Amniotic epithelial cell (primary cell): Measurements from ENCODE around the gene OSBPL3.

Experiments used
- DNase-seq: peaks from one replicate; pipeline ENCODE4 v3.0.0-alpha.2; 2010; ENCODE audit warnings: low read depth

OSBPL3 gene

GRCh38 chr7:24951441-24951980, 28.5 kb downstream of the OSBPL3 start:
- no peak for DNase-seq

GRCh38 chr7:24949884-24950283, 30.1 kb downstream of the OSBPL3 start:
- no peak for DNase-seq

GRCh38 chr7:24948739-24949138, 31.2 kb downstream of the OSBPL3 start:
- peak; percentile 27 for DNase-seq

DNA sequence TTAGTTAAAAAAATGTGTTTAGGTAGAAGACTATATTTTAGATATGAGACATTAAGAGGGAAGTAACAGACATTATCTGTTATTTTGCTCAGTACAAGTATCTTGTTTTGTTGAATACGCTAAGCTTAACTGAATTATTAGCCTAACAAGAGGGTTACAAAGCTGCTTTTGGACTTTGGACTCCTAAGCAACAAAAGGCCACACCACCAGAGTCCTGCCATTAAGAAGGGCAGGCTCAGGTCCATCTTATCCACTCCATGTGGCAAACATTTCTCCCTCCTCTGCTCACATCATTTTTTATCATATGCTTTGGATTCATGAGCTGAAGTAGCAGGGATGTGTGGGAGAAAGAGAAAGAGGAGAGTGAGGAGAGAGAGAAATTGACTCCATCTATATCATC, 33.5 kb downstream of the OSBPL3 start:
- no peak for DNase-seq

DNA sequence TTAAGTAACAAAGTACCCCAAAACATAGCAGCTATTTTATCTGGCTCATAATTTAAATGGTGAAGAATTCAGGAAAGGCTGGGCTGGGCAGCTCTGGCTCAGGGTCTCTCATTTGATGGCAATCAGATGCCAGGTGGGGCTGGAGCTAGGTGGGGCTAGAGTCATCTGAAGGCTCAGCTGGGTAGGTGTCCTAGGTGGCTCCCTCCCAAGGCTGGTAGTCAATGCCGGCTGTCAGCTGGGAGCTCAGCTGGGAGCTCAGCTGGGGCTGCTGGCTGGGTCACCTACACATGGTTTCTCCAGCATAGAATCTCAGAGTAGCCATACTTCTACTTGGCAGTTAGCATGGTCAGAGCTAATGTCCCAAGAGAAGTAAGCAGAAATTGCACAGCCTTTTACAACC, 34.1 kb downstream of the OSBPL3 start:
- no peak for DNase-seq

GRCh38 chr7:24943096-24943948, 36.7 kb downstream of the OSBPL3 start:
- DNase-seq, result no peak

DNA sequence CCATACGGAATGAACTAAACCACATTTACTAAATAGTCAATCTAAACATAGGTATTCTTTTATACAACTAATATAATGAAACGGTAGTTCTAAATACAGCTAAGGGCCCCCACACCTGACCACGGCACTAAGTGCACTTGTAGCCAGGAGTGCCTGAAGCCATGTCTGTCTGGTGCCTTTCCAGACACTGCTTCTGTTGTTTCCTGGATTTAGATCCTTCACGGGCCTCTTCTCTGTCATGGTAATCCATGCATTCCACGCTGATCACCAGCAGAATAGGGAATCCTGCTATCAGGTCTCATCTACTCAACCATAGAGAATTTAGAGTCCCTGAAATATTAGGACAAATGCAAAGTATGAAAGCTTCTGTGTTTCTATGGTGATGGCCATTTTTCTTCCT, 37.8 kb downstream of the OSBPL3 start:
- no peak for DNase-seq

DNA sequence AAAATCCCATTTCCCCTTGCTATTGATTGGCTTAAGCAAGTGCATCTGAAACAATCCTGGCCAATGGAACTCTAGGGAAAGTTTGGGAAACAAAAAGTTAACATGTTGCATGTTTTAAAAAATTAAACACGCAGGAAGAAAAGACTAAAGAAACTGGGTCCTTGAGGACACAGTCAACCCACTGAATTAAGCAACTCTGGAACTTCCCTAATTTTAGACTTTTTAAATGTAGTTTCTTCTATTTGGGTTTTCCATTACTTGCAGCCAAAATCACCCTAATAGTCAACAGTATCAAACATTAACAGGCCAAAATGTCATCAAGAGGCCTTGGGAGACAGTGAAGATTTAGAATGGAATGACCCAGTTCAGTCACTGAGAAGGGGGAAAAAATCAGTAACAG, 40.6 kb downstream of the OSBPL3 start:
- DNase-seq, result no peak

DNA sequence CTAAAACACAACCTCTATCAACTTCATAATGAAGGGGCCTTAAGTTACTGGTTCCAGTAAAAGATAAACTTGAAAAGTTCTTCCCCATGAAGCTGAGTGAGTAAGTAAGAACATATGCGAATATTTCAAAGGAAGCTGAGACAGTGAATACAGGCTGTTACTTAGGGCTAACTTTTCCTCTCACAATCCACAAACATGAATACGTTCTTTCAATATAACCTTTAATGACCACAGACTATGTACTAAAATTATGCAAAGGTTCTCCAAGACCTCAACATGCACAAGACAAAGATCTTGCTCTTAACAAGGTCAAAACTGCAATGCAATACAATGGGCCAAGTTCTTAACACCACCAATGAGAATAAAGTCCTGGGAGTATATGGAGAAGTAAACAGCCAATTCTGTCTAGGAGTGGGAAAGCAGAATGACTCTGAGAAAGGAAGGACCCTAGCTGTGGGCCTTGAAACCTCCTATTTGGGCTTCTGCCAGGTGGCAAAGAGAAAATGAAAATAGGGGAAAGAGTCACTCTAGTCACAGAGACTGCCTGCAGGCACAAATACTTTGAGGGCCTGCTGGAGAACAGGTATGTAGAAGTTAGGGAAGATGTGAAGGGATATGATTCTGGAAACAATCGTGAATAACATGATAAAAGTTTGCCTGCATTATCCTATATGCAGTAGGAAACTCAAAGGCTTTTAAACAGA, 43.7 kb downstream of the OSBPL3 start:
- DNase-seq, result peak; percentile 67

DNA sequence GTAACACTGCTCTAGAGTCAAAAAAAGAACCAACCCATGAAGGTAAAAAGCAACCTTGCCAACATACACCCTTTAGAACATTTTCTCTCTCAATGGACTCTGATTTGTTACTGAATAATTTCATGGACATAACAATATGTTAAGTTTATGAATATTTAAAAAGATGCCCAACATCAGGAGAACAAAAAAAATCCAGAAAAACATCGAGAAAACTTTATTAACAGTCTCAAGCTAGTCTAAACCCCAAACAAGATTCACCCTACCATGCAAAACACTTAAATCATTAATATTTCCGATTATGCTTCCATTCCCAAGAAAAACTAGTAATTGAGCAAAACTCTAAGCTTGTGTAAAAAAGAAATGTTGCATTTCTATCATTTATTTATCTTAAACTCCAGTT, 46.7 kb downstream of the OSBPL3 start:
- no peak for DNase-seq

- DNase-seq, result no peak
These were observed 47.2 kb downstream of the OSBPL3 start for GRCh38 chr7:24932815-24933214.

- DNase-seq, result no peak
These were observed 47.6 kb downstream of the OSBPL3 start for GRCh38 chr7:24932389-24932788.

DNA sequence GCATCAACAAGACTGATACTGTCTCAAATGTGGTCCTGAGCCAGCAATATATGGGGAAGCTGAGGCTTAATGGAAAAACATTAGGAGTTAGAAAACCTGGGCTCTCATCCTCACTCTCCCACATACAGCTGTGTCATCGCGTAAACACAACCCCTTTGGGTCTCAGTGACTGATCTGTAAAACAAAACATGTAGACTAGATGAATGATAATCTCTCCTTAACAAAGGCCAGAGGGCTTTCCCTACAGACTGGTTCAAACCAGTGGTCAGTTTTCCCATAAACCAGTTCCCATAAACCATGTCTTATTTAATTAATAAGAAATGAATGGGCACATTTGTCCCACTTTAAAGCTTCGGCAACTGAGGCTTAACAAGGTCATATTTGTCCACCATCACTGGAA, 48.1 kb downstream of the OSBPL3 start:
- DNase-seq, result no peak

DNA sequence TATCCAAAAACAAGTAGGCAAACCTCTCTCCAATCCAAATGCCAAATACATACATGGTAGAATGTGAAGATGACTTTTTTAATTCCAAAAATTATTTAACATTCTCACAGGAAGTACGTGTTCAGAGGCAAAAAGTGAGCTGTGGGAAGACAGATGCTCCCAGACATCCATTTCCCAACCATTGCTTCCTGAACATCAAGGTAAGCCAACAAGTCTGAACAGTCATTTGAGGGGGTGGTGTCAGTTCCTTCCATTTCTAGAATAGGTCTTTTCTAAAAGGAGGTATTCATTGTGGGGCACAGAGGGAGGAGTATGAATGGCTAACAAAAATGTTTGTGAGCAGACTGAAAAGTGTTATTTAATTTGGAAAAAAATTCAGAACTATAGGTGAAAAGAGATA, 49.1 kb downstream of the OSBPL3 start:
- no peak for DNase-seq

GRCh38 chr7:24926623-24927524, 53.1 kb downstream of the OSBPL3 start:
- peak; percentile 81 for DNase-seq

DNA sequence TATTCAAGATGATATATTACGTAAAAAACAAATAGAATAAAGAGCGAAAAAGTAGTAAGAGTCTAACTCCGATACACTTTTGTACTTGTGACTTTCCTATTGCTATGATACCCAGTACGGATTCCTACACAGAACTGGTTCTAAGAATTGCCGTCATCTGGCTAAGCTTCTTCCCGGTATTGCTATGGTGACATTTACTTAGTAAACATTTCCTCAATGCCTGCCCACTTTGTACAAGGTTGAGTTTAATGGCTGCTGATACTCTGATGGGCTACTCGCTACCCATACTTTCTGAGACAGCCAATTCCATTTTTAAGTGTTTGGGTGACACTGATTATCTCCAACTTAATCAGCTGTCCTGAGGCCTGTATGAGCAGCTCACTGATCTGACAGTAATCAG, 55.6 kb downstream of the OSBPL3 start:
- DNase-seq, result no peak

GRCh38 chr7:24923172-24923865, 56.7 kb downstream of the OSBPL3 start:
- no peak for DNase-seq

- no peak for DNase-seq
These were observed 57.7 kb downstream of the OSBPL3 start for GRCh38 chr7:24922099-24922773.

- peak; percentile 35 for DNase-seq
These were observed 58.7 kb downstream of the OSBPL3 start for GRCh38 chr7:24921362-24921679.

GRCh38 chr7:24920451-24921361, 59.3 kb downstream of the OSBPL3 start:
- DNase-seq, result no peak
